NT2/D1 (cell line): ENCODE measurements around the gene DCLK1.

Source experiments
- DNase-seq: peaks from one replicate; pipeline ENCODE4 v3.0.0-alpha.2; 2011; ENCODE audit warnings: low read depth, low spot score
- H3K27me3 ChIP-seq: 2 replicates; pipeline ENCODE4 v1.6.0; 2011; ENCODE audit warnings: mild to moderate bottlenecking; ENCODE audit not compliant: insufficient read length, insufficient read depth
- H3K36me3 ChIP-seq: 2 replicates; pipeline ENCODE4 v1.6.1; 2011; ENCODE audit warnings: mild to moderate bottlenecking, low read length, mixed read lengths; ENCODE audit not compliant: insufficient read depth, insufficient read length
- H3K4me1 ChIP-seq: 2 replicates; pipeline ENCODE4 v1.5.1; 2011; ENCODE audit not compliant: insufficient read depth, insufficient read length
- H3K4me3 ChIP-seq: 2 replicates; pipeline ENCODE4 v1.5.1; 2011; ENCODE audit warnings: low read depth; ENCODE audit not compliant: insufficient read length
- H3K9ac ChIP-seq: 2 replicates; pipeline ENCODE4 v1.6.0; 2011; ENCODE audit warnings: low read depth; ENCODE audit not compliant: insufficient read length
- H3K9me3 ChIP-seq: 2 replicates; pipeline ENCODE4 v1.5.1; 2011; ENCODE audit warnings: mild to moderate bottlenecking, low read length; ENCODE audit not compliant: insufficient read depth
- SUZ12 ChIP-seq: IDR thresholded peaks from 2 replicates; pipeline ENCODE4 v1.6.1; 2011; ENCODE audit not compliant: insufficient read length, insufficient read depth; ENCODE audit errors: extremely low read depth
- YY1 ChIP-seq: IDR thresholded peaks from 2 replicates; pipeline ENCODE4 v1.6.1; 2011; ENCODE audit not compliant: insufficient read length, insufficient read depth
- ZNF274 ChIP-seq: IDR thresholded peaks from 2 replicates; pipeline ENCODE4 v1.6.1; 2011; ENCODE audit warnings: mild to moderate bottlenecking, low read depth, low read length

DCLK1 gene

DNA sequence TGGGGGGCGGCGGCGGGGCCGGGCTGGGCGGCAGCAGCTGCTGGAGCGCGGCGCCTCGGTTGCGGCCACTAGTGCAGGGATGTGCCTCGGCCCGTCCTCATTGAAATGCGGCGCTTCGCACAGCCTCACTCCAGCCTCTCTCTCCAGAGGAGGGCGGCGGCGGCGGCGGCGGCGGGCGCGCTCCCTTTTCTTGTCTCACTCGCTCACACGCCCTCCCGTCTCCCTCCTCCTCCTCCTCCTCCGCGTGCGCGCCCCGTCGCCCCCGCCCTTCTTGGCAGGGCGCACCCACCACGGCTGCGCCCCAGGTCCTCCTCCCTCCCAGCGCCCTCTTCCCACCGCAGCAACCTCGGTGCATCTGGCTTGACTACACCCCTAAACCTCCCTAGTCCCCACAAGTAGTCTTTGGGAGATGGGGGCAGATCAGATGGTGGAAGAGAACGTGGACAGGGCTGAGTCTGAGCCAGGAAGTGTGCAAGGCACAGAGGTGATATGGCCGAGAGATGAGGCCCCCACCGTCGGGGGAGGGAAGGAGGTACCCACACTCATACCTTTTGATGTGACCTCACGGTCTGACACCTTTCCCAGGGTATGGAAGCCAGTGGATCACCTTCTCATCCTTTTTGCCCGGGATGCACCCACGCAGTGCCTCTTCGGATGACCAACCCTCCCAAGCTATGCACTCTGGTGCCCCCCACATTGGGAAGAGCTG, at the start of gene DCLK1:
Gene DCLK1 (minus strand): TSS at position 161 of the 709 bp plus-strand sequence.
- peak; percentile 13 for DNase-seq
- Histone ChIP-seq H3K9ac (peak within 1 kb of the TSS; percentile 46), H3K4me1 (no peaks in the 10 kb centered on the region), H3K9me3 (no peaks in the 10 kb centered on the region), H3K4me3 (peak within 1 kb of the TSS; percentile 36), H3K36me3 (no peaks in the 10 kb centered on the region), H3K27me3 (peaks cover 56% of the 10 kb centered on the region)
- TF ChIP-seq SUZ12 (no peak), ZNF274 (no peak), YY1 (no peak)

DNA sequence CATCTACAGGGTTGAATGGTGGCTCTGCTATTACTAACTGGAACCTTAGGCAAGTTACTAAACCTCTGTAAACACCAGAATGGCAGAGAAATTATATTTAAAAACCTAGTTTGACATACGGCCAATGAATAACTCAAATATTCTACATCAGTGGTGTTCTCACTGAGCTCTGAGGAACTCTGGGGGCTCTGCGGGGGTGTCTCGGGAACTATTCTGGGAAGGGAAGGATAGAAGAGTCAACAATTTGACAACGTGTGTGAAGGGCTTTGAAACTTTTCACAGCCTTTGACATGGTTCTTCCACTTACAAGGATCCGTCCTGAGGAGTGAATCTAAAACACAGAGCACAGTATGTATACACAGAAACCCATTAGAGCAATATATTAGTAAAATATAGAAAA, 44.4 kb upstream of the DCLK1 start:
- Histone ChIP-seq H3K27me3 (no peaks in the 10 kb centered on the region), H3K4me1 (no peaks in the 10 kb centered on the region), H3K9ac (no peak overlapping the region), H3K4me3 (no peak overlapping the region), H3K36me3 (no peaks in the 10 kb centered on the region), H3K9me3 (no peaks in the 10 kb centered on the region)
- no peak for DNase-seq
- TF ChIP-seq SUZ12 (no peak), YY1 (no peak), ZNF274 (no peak)

DNA sequence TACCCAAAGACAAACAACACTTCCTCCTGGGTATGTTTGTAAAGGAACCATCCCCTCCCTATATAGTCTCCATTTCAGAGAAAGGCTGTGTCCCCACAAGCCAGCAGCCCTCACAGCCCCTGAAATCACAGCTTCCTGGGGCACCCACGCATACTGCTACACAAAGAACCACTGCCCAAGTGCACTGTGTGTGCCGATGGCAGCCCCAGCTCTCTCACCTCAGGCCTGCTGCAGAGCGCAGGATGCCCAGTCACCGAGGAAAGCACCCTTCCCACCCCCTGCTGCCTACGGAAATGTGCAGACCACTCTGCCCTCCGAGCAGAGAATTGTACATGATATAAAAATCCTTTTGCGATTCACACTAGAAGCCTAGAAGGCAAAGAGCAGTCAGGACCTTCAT, 43.7 kb upstream of the DCLK1 start:
- no peaks in the 10 kb centered on the region for H3K27me3 ChIP-seq
- H3K4me3 ChIP-seq: no peak overlapping the region
- H3K4me1 ChIP-seq: no peaks in the 10 kb centered on the region
- no peaks in the 10 kb centered on the region for H3K36me3 ChIP-seq
- H3K9me3 ChIP-seq: no peaks in the 10 kb centered on the region
- no peak overlapping the region for H3K9ac ChIP-seq
- DNase-seq: no peak
- no peak for TF ChIP-seq ZNF274
- no peak for TF ChIP-seq SUZ12
- TF ChIP-seq YY1: no peak

DNA sequence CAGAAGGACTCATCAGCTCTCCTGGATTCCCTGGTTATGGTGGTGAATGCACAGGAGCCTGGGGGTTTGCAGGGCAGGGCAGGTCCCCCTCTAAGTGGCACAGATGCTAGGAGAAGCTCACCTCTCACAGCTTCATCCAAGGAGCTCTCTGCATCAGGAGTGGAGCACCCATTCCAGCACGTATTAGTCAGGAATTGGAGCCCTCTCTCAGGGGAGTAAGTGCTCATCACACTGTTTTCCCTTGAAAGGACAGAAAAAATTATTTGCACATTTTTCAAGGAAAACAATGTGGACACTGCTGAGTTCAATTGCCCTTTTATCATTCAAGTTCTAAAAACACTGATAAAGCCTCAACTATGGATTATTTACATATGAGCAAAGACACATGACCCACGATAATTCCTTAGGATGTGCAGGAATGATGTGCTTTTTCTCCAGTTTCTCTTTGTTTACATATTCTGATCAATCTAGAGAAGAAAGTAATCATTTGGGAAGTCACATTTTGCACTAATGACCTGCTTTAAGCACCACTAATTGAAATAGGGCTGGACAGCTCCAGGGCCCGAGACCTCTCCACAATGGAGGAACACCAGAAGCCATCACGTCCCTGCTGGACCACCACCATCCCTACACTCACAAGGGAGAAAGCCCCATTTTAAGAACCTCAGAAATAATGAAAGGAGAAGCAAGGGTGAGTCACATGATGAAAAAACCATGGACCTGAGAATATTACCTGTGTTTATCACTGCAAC, 42.6 kb upstream of the DCLK1 start:
- no peak for DNase-seq
- no peaks in the 10 kb centered on the region for H3K27me3 ChIP-seq
- H3K36me3 ChIP-seq: no peaks in the 10 kb centered on the region
- H3K4me3 ChIP-seq: no peak overlapping the region
- no peaks in the 10 kb centered on the region for H3K4me1 ChIP-seq
- H3K9ac ChIP-seq: no peak overlapping the region
- H3K9me3 ChIP-seq: no peaks in the 10 kb centered on the region
- no peak for TF ChIP-seq YY1

DNA sequence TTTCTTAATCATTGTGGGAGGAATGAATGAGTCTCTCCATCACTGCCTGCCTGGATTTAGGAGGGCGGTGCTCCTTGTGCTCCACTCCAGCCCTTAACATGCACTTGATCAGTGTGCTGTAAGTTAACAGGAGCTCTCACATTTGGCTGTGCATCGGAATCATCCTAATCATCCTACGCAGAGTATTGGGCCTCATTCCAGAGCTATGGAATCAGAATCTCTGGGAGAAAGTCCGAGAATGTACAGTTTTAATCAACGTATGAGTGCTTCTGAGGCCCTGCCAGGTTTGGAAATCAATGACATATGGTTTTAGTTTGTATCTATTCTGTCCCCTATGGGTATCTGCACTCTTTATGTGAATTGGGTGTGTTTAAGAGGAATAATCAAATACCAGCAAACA, 34.9 kb upstream of the DCLK1 start:
- Histone ChIP-seq H3K4me1 (no peaks in the 10 kb centered on the region), H3K9me3 (no peaks in the 10 kb centered on the region), H3K36me3 (no peaks in the 10 kb centered on the region), H3K4me3 (no peak overlapping the region), H3K9ac (no peak overlapping the region), H3K27me3 (no peaks in the 10 kb centered on the region)
- DNase-seq: no peak
- TF ChIP-seq YY1: no peak
- no peak for TF ChIP-seq ZNF274
- no peak for TF ChIP-seq SUZ12

DNA sequence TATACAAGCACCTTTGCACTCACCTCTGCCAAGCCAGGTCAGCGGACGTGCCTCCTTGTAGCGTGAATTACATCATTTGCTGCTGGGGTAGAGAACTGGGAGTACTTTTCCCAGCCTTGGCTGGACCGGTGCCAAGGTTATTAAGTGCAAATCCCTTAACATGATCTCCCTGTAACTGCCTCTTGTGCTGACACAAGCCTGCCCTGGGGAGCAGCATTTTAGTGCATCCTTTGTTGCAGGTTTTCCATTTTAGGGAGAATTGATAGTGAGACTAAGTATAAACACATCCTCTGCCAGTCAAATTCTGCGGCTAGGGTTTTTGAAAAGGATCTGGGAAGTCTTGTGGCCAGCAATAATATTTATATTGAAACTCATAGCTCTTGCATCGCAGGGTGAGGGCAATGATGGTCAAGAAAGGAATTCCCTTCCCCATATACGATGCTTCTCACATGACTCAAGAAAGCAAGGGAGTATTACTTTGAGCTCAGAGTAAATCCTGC, 32.7 kb upstream of the DCLK1 start:
- no peaks in the 10 kb centered on the region for H3K4me1 ChIP-seq
- H3K9ac ChIP-seq: no peak overlapping the region
- H3K9me3 ChIP-seq: no peaks in the 10 kb centered on the region
- no peak overlapping the region for H3K4me3 ChIP-seq
- DNase-seq: no peak
- H3K27me3 ChIP-seq: no peaks in the 10 kb centered on the region
- no peak for TF ChIP-seq YY1
- TF ChIP-seq SUZ12: no peak
- TF ChIP-seq ZNF274: no peak
- no peaks in the 10 kb centered on the region for H3K36me3 ChIP-seq

DNA sequence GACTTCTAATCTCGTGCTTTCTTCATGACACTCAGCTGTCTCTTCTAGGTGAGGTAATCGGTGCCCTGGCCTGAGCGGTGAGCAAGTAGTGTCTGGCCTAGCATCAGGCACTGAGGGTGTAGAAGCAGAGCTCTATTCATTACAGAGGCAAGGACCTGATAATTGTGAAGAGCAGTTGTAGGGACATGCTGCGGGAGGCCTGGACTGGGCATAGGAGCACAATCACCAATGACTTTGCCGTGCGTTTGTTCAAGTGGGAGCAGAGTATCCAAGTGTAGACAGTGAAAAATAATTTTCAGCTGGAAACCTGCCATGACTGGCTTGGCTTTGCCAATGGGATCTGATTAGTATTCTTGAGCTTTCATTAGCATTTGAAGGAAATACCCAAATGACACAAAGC, 32.1 kb upstream of the DCLK1 start:
- no peaks in the 10 kb centered on the region for H3K27me3 ChIP-seq
- no peak overlapping the region for H3K9ac ChIP-seq
- no peaks in the 10 kb centered on the region for H3K9me3 ChIP-seq
- no peak overlapping the region for H3K4me3 ChIP-seq
- DNase-seq: no peak
- no peaks in the 10 kb centered on the region for H3K4me1 ChIP-seq
- TF ChIP-seq YY1: no peak
- TF ChIP-seq SUZ12: no peak
- TF ChIP-seq ZNF274: no peak
- H3K36me3 ChIP-seq: no peaks in the 10 kb centered on the region
